OCI-LY7 (cell line): ENCODE measurements around the gene CD59.

Experiments
- EZH2phosphoT487 ChIP-seq: fragments of 200-600 bp; sonication (generic); IDR thresholded peaks from 2 replicates; pipeline ENCODE4 v1.6.1; 2018; ENCODE audit warnings: low read depth, borderline replicate concordance, mild to moderate bottlenecking, mixed run types, antibody characterized with exemption, low read length, moderate library complexity, mixed read lengths
- TF ChIP-seq, protein P1 (sequence below): fragments of 200-600 bp; sonication (generic); conservative IDR thresholded peaks from 2 replicates; pipeline ENCODE4 v1.5.1; 2014; ENCODE audit warnings: mild to moderate bottlenecking, antibody characterized with exemption, low read length, moderate library complexity, mixed read lengths

DNA sequence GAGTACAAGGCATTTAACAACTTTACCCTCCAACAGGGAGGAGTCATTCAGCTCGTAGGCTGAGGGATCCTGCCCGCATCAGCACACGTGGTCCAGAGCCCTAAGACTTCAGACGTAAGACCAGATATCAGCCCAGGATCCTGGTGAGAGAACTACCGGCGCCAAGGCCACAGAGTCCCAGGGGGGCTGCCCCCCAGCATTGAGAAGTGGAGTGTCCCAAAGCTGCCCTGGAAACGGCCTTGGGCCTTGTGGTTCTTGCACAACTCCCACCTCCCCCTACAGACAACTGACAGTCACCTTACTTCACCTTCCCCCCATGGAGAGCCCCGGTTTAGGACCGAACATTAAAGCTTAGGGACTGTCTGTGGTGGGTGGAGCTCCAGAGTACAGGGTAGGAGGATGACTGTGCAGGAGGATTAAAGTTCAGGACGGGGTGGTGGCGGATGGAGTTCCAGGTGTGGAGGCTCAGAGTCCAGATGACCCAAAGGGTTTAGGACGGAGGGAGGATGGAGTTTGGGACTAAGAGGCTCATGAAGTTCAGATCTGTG is 36.6 kb downstream of the CD59 start:
- TF ChIP-seq, protein P1, sequence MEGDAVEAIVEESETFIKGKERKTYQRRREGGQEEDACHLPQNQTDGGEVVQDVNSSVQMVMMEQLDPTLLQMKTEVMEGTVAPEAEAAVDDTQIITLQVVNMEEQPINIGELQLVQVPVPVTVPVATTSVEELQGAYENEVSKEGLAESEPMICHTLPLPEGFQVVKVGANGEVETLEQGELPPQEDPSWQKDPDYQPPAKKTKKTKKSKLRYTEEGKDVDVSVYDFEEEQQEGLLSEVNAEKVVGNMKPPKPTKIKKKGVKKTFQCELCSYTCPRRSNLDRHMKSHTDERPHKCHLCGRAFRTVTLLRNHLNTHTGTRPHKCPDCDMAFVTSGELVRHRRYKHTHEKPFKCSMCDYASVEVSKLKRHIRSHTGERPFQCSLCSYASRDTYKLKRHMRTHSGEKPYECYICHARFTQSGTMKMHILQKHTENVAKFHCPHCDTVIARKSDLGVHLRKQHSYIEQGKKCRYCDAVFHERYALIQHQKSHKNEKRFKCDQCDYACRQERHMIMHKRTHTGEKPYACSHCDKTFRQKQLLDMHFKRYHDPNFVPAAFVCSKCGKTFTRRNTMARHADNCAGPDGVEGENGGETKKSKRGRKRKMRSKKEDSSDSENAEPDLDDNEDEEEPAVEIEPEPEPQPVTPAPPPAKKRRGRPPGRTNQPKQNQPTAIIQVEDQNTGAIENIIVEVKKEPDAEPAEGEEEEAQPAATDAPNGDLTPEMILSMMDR: no peak
- TF ChIP-seq EZH2phosphoT487: no peak
